ENCODE data around the gene CACFD1.

DNA sequence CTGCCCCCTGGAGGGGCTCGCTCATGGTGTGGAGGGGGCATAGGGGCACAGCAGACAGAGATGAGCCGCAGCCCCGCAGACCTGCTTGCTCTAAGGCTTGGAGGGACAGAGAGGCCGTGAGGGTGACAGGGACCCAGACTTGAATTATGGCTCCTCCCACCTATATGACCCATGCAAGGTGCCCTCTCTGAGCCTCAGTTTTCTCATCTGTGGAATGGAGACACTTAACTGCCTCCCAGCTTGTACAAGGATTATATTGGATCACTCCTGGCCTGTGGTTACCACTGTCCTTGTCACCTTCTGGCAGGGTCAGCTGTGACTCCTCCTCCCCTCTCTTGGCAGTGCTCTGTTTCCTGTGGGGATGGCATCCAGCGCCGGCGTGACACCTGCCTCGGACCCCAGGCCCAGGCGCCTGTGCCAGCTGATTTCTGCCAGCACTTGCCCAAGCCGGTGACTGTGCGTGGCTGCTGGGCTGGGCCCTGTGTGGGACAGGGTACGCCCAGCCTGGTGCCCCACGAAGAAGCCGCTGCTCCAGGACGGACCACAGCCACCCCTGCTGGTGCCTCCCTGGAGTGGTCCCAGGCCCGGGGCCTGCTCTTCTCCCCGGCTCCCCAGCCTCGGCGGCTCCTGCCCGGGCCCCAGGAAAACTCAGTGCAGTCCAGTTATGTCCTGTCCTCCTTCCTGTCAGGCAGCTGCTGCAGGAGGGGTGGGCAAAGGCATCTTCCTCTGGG, 4.7 kb upstream of the CACFD1 start:
- TF ChIP-seq, protein P1, sequence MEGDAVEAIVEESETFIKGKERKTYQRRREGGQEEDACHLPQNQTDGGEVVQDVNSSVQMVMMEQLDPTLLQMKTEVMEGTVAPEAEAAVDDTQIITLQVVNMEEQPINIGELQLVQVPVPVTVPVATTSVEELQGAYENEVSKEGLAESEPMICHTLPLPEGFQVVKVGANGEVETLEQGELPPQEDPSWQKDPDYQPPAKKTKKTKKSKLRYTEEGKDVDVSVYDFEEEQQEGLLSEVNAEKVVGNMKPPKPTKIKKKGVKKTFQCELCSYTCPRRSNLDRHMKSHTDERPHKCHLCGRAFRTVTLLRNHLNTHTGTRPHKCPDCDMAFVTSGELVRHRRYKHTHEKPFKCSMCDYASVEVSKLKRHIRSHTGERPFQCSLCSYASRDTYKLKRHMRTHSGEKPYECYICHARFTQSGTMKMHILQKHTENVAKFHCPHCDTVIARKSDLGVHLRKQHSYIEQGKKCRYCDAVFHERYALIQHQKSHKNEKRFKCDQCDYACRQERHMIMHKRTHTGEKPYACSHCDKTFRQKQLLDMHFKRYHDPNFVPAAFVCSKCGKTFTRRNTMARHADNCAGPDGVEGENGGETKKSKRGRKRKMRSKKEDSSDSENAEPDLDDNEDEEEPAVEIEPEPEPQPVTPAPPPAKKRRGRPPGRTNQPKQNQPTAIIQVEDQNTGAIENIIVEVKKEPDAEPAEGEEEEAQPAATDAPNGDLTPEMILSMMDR (conservative IDR thresholded peaks at IDR 0.05; ENCODE audit: low read depth, low read length), result no peak
- no peak for TF ChIP-seq EZH2 (IDR thresholded peaks at IDR 0.05; ENCODE audit: borderline replicate concordance, low read depth, low read length, poor library complexity, severe bottlenecking)
